ENCODE data around the gene EPHA3.

DNA sequence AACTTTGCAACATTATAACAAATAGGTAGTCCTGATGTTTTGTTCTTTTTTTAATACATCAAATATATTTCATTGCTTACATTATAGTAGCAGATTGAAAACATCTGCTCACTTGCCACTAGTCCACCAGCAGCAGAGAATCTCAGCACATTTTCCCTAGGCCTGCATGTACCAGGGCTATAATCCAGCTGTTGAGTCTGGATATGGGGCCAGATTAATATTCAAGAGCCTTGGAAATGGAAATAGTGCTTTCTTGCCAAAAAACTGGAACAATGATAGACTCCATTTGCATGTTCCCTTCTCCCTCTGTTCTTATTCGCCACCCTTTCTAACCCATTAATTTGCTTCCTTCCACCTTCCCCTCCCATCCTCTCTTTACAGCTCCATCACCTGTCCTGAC lies 288.0 kb downstream of the EPHA3 start:
- TF ChIP-seq E2F4 (CRISPR knock-in tag; IDR thresholded peaks at IDR 0.05; ENCODE audit: low read depth) (no peak), ZNF780A (CRISPR knock-in tag; IDR thresholded peaks at IDR 0.05) (no peak)
- TF ChIP-seq, protein P1, sequence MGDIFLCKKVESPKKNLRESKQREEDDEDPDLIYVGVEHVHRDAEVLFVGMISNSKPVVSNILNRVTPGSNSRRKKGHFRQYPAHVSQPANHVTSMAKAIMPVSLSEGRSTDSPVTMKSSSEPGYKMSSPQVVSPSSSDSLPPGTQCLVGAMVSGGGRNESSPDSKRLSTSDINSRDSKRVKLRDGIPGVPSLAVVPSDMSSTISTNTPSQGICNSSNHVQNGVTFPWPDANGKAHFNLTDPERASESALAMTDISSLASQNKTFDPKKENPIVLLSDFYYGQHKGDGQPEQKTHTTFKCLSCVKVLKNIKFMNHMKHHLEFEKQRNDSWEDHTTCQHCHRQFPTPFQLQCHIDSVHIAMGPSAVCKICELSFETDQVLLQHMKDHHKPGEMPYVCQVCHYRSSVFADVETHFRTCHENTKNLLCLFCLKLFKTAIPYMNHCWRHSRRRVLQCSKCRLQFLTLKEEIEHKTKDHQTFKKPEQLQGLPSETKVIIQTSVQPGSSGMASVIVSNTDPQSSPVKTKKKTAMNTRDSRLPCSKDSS (IDR thresholded peaks at IDR 0.05; ENCODE audit: low read depth, partially characterized antibody), result no peak

All from K562 (cell line).